TTC549 (cell line): ENCODE results near the gene LENG9.

Source experiments
- FAIRE-seq: peaks from 2 replicates; lab custom pipeline; 2012; peaks lifted over from hg19 to GRCh38; lab: Jason Lieb, UNC

LENG9 gene

GRCh38 chr19:54421521-54421920, 42.1 kb downstream of the LENG9 start:
- no peak for FAIRE-seq

- FAIRE-seq, result no peak
Measured at GRCh38 chr19:54421169-54421516, 42.4 kb downstream of the LENG9 start.

GRCh38 chr19:54420383-54421168, 43.0 kb downstream of the LENG9 start:
- no peak for FAIRE-seq

- no peak for FAIRE-seq
Measured at GRCh38 chr19:54420068-54420382, 43.6 kb downstream of the LENG9 start.

GRCh38 chr19:54418930-54419800, 44.4 kb downstream of the LENG9 start:
- no peak for FAIRE-seq

GRCh38 chr19:54418030-54418929, 45.3 kb downstream of the LENG9 start:
- FAIRE-seq, result no peak

- FAIRE-seq, result no peak
Measured at GRCh38 chr19:54416695-54417491, 46.7 kb downstream of the LENG9 start.

GRCh38 chr19:54415901-54416673, 47.5 kb downstream of the LENG9 start:
- no peak for FAIRE-seq

GRCh38 chr19:54415208-54415900, 48.2 kb downstream of the LENG9 start, which contains the start of gene TTYH1:
Gene TTYH1 (plus strand): TSS chr19:54415464. CDS start chr19:54415553, 89 bp downstream.
- FAIRE-seq, result no peak

GRCh38 chr19:54414156-54414555, 49.4 kb downstream of the LENG9 start:
- no peak for FAIRE-seq

- FAIRE-seq, result no peak
Measured at GRCh38 chr19:54412877-54413276, 50.7 kb downstream of the LENG9 start.
